Right atrium auricular region (tissue), 2 donors: ENCODE results near the gene DAPK3. TPM values are rescaled to one million over a fixed set of nuclear protein-coding genes. Genes with fewer than 3 reads are reported as not detected.

Source experiments
- microRNA counts, 2 donors: library from miRNA; unstranded; fragments of <30 nt; microRNA quantifications; one replicate each; lab custom pipeline; 2016 to 2017
- microRNA-seq, 2 donors: library from miRNA; unstranded; fragments of <30 nt; microRNA quantifications; one replicate each; pipeline ENCODE4, GENCODE V29; 2016 to 2017; ENCODE audit warnings: borderline number of aligned reads in 2 of 2, borderline replicate concordance in 1 of 2
- total RNA-seq, 2 donors: library from RNA; depleted of rRNA; stranded (reverse); fragments of >200 nt; gene quantifications; one replicate each; pipeline ENCODE4 v1.1.0, GENCODE V29; 2016

The DAPK3 gene
- total RNA-seq, 2 donors from 2014 or later, result 46.2 to 202 TPM

MicroRNAs encoded within 50 kb of the gene (microRNA counts, 767-probe panel; counts per million panel counts)
- microRNA hsa-miR-637 (lab: Ali Mortazavi, UCI), result 0 to 31.0 counts per million in 2 donors

Small RNA genes lying within 50 kb of the gene (microRNA-seq; reads per million reads assigned to microRNA genes)
- 0 reads per million in 2 donors for gene MIR637

Other genes starting within 250 kb of the DAPK3 start
- gene APBA3, start 209.4 kb downstream of the DAPK3 start, total RNA-seq, result 10 to 100 TPM; 14.7 to 24.8 TPM
- gene MRPL54, start 208.4 kb downstream of the DAPK3 start, total RNA-seq, result 10 to 100 TPM; 81.0 to 84.4 TPM
- gene RAX2, start 198.9 kb downstream of the DAPK3 start, total RNA-seq, result not detected
- 1 to 10 TPM in 1 of 2 donors, under 1 TPM in 1; 0.26 to 1.5 TPM for gene MATK, start 184.7 kb downstream of the DAPK3 start, total RNA-seq
- gene ZFR2, start 102.1 kb downstream of the DAPK3 start, total RNA-seq, result not detected
- not detected for gene ATCAY, start 90.4 kb downstream of the DAPK3 start, total RNA-seq
- gene NMRK2, start 38.0 kb downstream of the DAPK3 start, total RNA-seq, result 1,000 to 10,000 TPM; 1,342 to 2,195 TPM
- gene EEF2, start 14.4 kb upstream of the DAPK3 start, total RNA-seq, result 1,000 to 10,000 TPM; 1,205 to 1,737 TPM
- 10 to 100 TPM; 10.9 to 11.4 TPM for gene PIAS4, start 36.6 kb upstream of the DAPK3 start, total RNA-seq
- 10 to 100 TPM; 33.8 to 50.0 TPM for gene ZBTB7A, start 95.8 kb upstream of the DAPK3 start, total RNA-seq
- gene MAP2K2, start 153.0 kb upstream of the DAPK3 start, total RNA-seq, result 10 to 100 TPM; 82.2 to 97.4 TPM
- not detected for gene CREB3L3, start 182.5 kb upstream of the DAPK3 start, total RNA-seq
- gene SIRT6, start 211.5 kb upstream of the DAPK3 start, total RNA-seq, result 10 to 100 TPM; 10.9 to 15.9 TPM
- 1 to 10 TPM in 1 of 2 donors, under 1 TPM in 1; 0.39 to 1.7 TPM for gene ANKRD24, start 211.6 kb upstream of the DAPK3 start, total RNA-seq